Measurements from ENCODE around the gene SRPK2. TPM values are rescaled to one million over a fixed set of nuclear protein-coding genes. Genes with fewer than 3 reads are reported as not detected.

The SRPK2 gene
- total and polyA plus RNA-seq, 12 donors, result 10.5 to 40.4 (median 35.1) TPM

DNA sequence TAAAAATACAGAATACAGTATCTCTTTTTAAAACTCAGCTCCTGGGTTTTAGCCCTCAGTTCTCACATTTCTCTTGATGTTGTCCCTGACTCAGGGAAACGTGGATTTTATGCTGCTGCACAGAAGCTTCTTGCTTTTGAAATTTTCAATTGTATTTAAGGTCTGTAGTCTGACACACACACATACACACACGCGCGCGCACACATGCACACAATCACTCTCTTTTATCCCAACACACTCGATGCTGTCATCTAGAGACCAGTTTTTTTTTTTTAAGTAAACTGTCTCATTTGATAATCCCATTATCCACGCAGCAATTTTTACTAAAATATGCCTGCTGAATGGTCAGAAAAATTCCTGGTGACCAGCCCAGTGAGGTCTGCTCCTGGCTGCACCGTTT, 266.1 kb downstream of the SRPK2 start:
- no peak for ATAC-seq
- H3K36me3 ChIP-seq, result peaks cover 0 to 57% (median 10%) of the 10 kb centered on the region in 9 donors
- TF ChIP-seq, protein P1, sequence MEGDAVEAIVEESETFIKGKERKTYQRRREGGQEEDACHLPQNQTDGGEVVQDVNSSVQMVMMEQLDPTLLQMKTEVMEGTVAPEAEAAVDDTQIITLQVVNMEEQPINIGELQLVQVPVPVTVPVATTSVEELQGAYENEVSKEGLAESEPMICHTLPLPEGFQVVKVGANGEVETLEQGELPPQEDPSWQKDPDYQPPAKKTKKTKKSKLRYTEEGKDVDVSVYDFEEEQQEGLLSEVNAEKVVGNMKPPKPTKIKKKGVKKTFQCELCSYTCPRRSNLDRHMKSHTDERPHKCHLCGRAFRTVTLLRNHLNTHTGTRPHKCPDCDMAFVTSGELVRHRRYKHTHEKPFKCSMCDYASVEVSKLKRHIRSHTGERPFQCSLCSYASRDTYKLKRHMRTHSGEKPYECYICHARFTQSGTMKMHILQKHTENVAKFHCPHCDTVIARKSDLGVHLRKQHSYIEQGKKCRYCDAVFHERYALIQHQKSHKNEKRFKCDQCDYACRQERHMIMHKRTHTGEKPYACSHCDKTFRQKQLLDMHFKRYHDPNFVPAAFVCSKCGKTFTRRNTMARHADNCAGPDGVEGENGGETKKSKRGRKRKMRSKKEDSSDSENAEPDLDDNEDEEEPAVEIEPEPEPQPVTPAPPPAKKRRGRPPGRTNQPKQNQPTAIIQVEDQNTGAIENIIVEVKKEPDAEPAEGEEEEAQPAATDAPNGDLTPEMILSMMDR (IDR thresholded peaks at IDR 0.05), result no peak
- no peaks in the 10 kb centered on the region for H3K27me3 ChIP-seq
- H3K27ac ChIP-seq, result no peak overlapping the region
- 78 to 83% methylated on average over 8 of the region's 8 CpGs for WGBS, 2 donors
- no peak overlapping the region for H3K4me3 ChIP-seq
- no peaks in the 10 kb centered on the region for H3K9me3 ChIP-seq
- intact Hi-C loops (cut with DNase I), result no loop called here
- H3K4me1 ChIP-seq, result peaks cover 0 to 13% (median 0%) of the 10 kb centered on the region in 9 donors
- DNase-seq, result no peak

DNA sequence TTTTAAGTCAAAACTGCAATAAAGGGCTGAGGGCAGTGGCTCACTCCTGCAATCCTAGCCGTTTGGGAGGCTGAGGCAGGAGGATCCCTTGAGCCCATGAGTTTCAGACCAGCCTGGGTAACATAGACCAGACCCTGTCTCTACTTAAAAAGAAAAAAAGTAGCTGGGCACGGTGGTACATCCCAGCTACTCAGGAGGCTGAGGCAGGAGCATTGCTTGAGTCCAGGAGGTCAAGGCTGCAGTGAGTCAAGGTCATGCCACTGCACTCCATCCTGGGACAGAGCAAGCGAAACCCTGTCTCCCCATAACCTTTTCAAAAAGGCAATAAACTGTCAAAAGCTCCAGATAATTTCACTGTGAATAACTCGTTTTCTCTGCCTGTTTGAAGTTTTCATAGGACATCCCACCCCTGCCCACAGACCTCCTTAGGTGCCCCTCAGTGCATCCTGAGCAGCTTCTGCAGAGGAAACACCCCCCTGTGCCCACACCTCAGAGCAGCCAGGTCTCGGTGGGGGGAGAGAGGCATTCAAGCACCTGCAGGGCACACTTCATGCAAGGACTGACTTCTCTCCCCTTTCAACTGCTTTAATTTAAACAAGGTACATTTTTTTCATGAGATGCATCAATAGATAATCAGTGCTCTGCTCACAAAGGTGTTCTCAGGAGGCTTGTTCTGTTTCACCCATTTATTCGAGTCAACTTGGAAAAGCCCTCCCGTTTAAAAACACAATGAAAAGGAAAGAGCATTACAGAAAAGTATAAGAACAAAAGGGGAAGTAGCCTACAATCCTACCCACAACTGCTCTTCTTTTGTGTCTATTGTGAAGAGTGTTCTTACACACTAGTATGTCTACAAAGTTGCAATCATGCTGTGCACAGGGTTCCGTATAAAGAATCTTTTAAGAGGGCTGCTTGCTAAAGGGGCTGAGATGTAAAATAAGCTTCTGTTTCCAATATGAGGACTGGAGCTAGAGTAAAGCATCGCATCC, 269.8 kb downstream of the SRPK2 start:
- Histone ChIP-seq H3K4me1 (peaks cover 0 to under 1% (median 0%) of the 10 kb centered on the region in 9 donors), H3K27ac (no peak overlapping the region), H3K36me3 (peaks cover 0 to 66% (median 20%) of the 10 kb centered on the region in 9 donors), H3K4me3 (no peak overlapping the region), H3K27me3 (no peaks in the 10 kb centered on the region), H3K9me3 (no peaks in the 10 kb centered on the region)
- WGBS, 2 donors, result 83 to 87% methylated on average over 9 of the region's 9 CpGs
- intact Hi-C loops (cut with DNase I), result no loop called here
- peak in 1 of 8 donors; percentile 57 for ATAC-seq
- TF ChIP-seq, protein P1 (IDR thresholded peaks at IDR 0.05), result no peak
- DNase-seq, result no peak

DNA sequence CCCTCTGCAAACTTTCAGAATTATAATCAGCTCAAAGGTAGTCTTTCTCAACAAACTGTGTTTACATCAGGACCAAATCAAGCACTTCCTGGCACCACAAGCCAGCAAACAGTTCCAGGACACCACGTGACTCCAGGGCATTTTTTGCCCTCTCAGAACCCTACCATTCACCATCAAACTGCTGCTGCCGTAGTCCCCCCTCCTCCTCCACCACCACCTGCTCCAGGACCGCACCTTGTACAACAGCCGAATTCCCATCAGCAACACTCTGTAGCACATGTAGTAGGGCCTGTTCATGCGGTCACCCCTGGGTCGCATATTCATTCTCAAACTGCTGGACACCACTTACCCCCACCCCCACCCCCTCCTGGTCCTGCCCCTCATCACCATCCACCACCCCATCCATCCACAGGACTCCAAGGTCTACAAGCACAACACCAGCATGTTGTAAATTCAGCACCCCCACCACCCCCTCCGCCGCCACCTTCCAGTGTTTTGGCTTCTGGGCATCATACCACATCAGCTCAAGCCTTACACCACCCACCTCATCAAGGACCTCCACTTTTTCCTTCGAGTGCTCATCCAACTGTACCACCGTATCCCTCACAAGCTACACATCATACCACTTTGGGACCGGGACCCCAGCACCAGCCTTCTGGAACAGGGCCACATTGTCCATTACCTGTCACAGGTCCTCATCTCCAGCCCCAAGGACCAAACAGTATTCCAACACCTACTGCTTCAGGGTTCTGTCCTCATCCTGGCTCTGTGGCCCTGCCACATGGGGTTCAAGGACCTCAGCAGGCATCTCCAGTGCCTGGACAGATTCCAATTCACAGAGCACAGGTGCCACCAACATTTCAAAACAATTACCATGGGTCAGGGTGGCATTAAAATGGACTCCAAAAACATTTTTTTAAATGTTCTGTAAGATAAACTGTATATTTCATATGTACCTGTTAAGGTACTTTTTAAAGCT, 276.0 kb downstream of the SRPK2 start:
- WGBS, 2 donors, result 85 to 91% methylated on average over 11 of the region's 11 CpGs
- Histone ChIP-seq H3K4me3 (no peak overlapping the region), H3K27ac (no peak overlapping the region), H3K27me3 (no peaks in the 10 kb centered on the region), H3K36me3 (peaks cover 0 to 100% (median 66%) of the 10 kb centered on the region in 9 donors), H3K4me1 (no peaks in the 10 kb centered on the region), H3K9me3 (no peaks in the 10 kb centered on the region)
- intact Hi-C loops (cut with DNase I), result loop anchor here in 1 of 10 donors (5.0 kb wide), 1 partner anchor 130 kb away; no protein-coding TSS in a partner anchor
- ATAC-seq (peak in 6 of 8 donors; percentile 28 to 68 (median 42)), DNase-seq (no peak)
- TF ChIP-seq, protein P1 (IDR thresholded peaks at IDR 0.05), result no peak

DNA sequence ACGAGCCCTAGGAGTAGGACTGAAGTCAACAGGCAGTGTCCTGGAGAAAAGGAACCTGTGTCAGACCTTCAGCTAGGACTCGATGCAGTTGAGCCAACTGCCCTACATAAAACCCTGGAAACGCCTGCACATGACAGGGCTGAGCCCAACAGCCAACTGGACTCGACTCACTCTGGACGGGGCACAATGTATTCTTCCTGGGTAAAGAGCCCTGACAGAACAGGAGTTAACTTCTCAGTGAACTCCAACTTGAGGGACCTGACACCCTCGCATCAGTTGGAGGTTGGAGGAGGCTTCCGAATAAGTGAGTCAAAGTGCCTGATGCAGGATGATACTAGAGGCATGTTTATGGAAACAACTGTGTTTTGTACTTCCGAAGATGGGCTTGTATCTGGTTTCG, 281.3 kb downstream of the SRPK2 start:
- no peak for ATAC-seq
- no peak for DNase-seq
- TF ChIP-seq, protein P1 (IDR thresholded peaks at IDR 0.05), result no peak
- intact Hi-C loops (cut with DNase I), result loop anchor here in 2 of 10 donors (10.0 kb wide), 2 partner anchors 123 to 183 kb away; no protein-coding TSS in a partner anchor
- Histone ChIP-seq H3K36me3 (peaks cover 0 to 100% (median 69%) of the 10 kb centered on the region in 9 donors), H3K27me3 (no peaks in the 10 kb centered on the region), H3K27ac (peak overlapping the region in 1 of 10 donors; percentile 16), H3K4me1 (peaks cover 0 to 11% (median 3%) of the 10 kb centered on the region in 9 donors), H3K4me3 (no peak overlapping the region), H3K9me3 (no peaks in the 10 kb centered on the region)
- WGBS, 2 donors, result 90 to 92% methylated on average over 9 of the region's 9 CpGs

Data from heart right ventricle (tissue), 16 donors.